ENCODE results near the gene MTUS2.

The MTUS2 gene

DNA sequence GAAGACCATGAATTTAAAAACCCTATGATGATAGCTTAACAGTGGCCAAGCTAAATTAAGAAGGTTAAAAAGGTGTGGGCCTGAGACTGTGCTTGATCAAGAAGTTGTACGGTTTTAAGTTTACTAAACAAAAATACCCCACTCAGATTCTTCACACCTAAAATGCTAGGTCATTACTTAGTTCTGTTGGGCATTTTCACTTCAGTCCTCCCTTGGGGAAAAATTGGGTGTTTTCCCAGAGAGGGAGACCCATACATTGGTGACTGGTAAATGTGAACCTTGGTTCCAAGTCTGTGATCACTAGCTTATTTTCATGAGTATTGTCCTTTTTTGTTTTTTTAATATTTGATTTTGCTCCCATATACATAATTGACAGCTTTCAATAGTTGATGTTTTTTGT, 44.4 kb downstream of the MTUS2 start:
- no peak overlapping the region for H3K4me3 ChIP-seq (ENCODE audit: low read depth, low read length)
- no peak for DNase-seq (ENCODE audit: low read depth)
- TF ChIP-seq, protein P1, sequence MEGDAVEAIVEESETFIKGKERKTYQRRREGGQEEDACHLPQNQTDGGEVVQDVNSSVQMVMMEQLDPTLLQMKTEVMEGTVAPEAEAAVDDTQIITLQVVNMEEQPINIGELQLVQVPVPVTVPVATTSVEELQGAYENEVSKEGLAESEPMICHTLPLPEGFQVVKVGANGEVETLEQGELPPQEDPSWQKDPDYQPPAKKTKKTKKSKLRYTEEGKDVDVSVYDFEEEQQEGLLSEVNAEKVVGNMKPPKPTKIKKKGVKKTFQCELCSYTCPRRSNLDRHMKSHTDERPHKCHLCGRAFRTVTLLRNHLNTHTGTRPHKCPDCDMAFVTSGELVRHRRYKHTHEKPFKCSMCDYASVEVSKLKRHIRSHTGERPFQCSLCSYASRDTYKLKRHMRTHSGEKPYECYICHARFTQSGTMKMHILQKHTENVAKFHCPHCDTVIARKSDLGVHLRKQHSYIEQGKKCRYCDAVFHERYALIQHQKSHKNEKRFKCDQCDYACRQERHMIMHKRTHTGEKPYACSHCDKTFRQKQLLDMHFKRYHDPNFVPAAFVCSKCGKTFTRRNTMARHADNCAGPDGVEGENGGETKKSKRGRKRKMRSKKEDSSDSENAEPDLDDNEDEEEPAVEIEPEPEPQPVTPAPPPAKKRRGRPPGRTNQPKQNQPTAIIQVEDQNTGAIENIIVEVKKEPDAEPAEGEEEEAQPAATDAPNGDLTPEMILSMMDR (IDR thresholded peaks at IDR 0.05; ENCODE audit: low read depth, low read length), result no peak
- TF ChIP-seq MYC (IDR thresholded peaks at IDR 0.05; ENCODE audit: low read depth, low read length), result no peak
- TF ChIP-seq POLR2A (IDR thresholded peaks at IDR 0.05; ENCODE audit: extremely low read depth, insufficient read length), result no peak
- TF ChIP-seq, protein P2, sequence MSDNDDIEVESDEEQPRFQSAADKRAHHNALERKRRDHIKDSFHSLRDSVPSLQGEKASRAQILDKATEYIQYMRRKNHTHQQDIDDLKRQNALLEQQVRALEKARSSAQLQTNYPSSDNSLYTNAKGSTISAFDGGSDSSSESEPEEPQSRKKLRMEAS (IDR thresholded peaks at IDR 0.05; ENCODE audit: low read depth, low read length), result no peak

DNA sequence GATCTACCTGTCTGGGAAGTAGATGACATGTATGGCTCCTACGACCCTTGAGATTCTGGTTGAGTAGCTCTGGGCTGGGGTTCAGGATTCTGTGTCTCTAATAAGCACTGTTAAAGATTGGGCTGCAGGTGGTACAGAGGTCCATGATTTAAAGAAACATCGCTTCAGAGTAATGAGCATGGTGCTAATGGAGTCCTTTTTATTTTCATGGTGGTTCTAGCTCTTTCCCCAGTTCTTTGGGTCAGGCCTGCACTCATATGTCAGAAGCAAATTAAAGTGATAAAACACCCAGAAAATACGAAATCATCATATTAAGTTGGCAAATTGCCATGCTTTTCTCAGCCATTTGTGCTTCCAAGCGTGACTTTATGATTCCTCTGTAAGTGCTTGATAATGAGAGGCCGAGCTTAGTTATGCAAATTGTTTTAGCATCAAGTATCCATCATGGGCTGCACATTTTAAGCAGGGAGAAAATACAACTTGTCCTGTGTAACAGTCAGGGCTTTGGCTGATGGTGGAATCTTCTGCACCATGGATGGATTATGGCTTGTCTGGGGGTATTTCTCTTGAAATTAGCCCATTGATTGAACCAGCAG, 45.1 kb downstream of the MTUS2 start:
- TF ChIP-seq, protein P1 (IDR thresholded peaks at IDR 0.05; ENCODE audit: low read depth, low read length), result no peak
- TF ChIP-seq POLR2A (IDR thresholded peaks at IDR 0.05; ENCODE audit: extremely low read depth, insufficient read length) (no peak), MYC (IDR thresholded peaks at IDR 0.05; ENCODE audit: low read depth, low read length) (no peak)
- TF ChIP-seq, protein P2 (IDR thresholded peaks at IDR 0.05; ENCODE audit: low read depth, low read length), result no peak
- H3K4me3 ChIP-seq (ENCODE audit: low read depth, low read length), result no peak overlapping the region
- DNase-seq (ENCODE audit: low read depth), result no peak

DNA sequence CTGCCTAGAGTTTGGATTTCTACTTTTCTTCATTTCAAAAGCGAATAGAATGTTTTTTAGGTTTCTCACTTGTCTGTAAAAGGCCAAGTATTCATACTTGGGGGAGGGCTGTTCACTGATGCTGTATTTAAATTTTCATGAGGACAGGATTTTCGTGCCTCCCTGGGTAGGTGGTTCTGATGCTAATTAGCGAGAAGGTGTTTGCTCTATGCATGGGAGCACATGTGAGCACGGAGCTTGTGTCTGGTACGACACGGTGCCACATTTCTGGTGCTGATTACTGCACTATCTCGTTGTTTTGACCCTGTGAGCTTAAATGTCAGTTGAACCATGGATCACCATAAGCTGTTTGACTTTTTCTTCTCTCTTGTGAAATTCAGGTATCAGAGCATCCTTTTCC, 45.8 kb downstream of the MTUS2 start:
- TF ChIP-seq, protein P2 (IDR thresholded peaks at IDR 0.05; ENCODE audit: low read depth, low read length), result no peak
- no peak for TF ChIP-seq MYC (IDR thresholded peaks at IDR 0.05; ENCODE audit: low read depth, low read length)
- TF ChIP-seq, protein P1 (IDR thresholded peaks at IDR 0.05; ENCODE audit: low read depth, low read length), result no peak
- TF ChIP-seq POLR2A (IDR thresholded peaks at IDR 0.05; ENCODE audit: extremely low read depth, insufficient read length), result no peak
- no peak overlapping the region for H3K4me3 ChIP-seq (ENCODE audit: low read depth, low read length)
- DNase-seq (ENCODE audit: low read depth), result no peak

DNA sequence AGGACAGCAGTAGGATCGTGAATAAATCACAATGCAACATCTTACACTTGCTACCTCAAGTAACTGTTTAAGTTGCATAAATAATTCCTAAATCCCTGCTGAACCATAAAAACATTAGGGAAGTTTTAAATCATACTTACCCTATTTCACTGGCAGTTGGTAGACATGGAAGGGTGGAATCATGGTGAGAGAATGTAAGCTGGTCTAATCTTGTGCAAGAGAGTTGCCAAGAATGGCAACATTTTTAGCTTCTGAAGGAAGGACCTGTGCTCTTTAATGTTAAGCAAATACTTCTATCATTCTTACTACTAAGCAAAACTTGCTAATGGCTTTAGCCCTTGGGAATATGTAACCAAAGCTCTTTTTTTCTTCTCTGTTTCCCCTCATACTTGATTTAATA, 46.8 kb downstream of the MTUS2 start:
- no peak for DNase-seq (ENCODE audit: low read depth)
- no peak overlapping the region for H3K4me3 ChIP-seq (ENCODE audit: low read depth, low read length)
- TF ChIP-seq, protein P2 (IDR thresholded peaks at IDR 0.05; ENCODE audit: low read depth, low read length), result no peak
- TF ChIP-seq, protein P1 (IDR thresholded peaks at IDR 0.05; ENCODE audit: low read depth, low read length), result no peak
- TF ChIP-seq POLR2A (IDR thresholded peaks at IDR 0.05; ENCODE audit: extremely low read depth, insufficient read length), result no peak
- TF ChIP-seq MYC (IDR thresholded peaks at IDR 0.05; ENCODE audit: low read depth, low read length), result no peak

DNA sequence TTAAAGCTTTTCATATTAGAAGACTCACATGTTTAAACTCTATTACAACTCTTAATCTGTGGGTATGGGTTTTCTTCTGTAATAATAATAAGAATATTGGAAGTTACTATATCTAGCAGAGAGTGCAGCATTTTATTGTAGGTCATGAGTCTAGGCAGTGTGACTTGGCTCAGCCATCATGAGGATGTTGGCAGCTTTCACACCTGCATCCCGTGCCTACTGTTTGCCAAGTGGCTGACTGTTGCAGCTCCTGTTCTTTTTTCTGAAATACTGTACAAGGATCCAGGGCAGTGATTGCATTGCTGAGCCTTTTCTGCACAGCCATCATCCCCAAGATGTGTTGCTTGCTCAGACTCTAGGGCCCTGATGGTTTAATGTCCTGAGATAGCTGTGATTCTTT, 47.4 kb downstream of the MTUS2 start:
- H3K4me3 ChIP-seq (ENCODE audit: low read depth, low read length), result no peak overlapping the region
- DNase-seq (ENCODE audit: low read depth), result no peak
- TF ChIP-seq MYC (IDR thresholded peaks at IDR 0.05; ENCODE audit: low read depth, low read length) (no peak), POLR2A (IDR thresholded peaks at IDR 0.05; ENCODE audit: extremely low read depth, insufficient read length) (no peak)
- TF ChIP-seq, protein P1 (IDR thresholded peaks at IDR 0.05; ENCODE audit: low read depth, low read length), result no peak
- TF ChIP-seq, protein P2 (IDR thresholded peaks at IDR 0.05; ENCODE audit: low read depth, low read length), result no peak
